Hippocampal formation (tissue), 2 donors: ENCODE results near the gene TNFSF4.
"Not testable (repeated sequence)": the region's sequence is repeated elsewhere in the genome, so short reads cannot be mapped to it uniquely, and the experiment has no call there.

Experiments
- DNase-seq, 2 donors: peaks; one replicate each; lab custom pipeline; 2025; lab: John Stamatoyannopoulos, UW

TNFSF4 gene

DNA sequence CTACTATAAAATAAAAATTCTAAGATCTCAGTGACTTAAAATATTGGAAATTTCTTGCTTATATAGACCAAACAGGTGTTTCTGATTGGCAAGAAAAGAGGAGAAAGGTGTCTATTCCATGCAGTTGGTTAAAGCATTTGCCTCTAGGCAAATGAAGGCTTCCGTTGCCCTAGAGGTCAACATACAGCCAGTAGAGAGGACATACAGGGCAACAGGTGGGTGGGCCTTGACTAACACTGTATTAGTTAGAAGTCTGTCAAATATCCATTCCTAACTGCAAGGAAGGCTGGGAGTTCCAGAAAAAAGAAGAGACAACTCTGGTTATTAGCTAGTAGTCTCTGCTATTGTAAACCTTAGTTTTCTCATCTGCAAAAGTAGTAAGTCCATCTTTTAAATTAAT lies 43.0 kb downstream of the TNFSF4 start:
- no peak for DNase-seq

DNA sequence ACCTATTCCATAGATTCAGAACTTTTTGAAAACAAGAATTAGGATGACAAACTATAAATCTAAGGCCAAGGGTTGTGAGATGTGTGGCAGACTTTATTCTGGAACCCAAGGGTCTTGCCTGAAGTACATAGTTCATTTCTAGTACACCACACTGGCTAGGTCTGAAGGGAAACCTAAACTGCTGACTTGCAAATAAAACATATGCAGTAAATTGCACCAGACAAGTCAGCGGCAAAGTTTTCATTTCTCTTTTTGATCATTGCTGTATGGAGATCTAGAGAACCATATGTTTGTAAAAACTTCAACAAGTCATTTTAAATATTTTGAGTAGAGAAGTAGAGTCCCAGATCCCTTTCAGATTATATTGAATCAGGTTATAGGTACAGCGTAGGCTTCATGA lies 43.9 kb downstream of the TNFSF4 start:
- no peak for DNase-seq

DNA sequence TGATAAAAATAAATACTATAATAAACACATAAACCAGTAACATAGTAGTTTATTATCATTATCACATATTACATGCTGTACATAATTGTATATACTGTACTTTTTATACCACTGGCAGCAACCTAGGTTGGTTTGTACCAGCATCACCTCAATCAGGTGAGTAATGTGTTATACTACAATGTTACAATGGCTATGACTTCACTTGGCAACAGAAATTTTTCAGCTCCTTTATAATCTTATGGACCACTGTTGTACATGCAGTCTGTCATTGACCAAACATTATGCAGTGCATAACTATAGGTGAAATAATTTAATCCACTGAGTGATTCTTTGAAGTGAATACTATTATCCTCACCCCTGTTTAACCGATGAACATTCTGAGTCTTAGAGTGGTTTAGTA lies 44.5 kb downstream of the TNFSF4 start:
- no peak for DNase-seq

DNA sequence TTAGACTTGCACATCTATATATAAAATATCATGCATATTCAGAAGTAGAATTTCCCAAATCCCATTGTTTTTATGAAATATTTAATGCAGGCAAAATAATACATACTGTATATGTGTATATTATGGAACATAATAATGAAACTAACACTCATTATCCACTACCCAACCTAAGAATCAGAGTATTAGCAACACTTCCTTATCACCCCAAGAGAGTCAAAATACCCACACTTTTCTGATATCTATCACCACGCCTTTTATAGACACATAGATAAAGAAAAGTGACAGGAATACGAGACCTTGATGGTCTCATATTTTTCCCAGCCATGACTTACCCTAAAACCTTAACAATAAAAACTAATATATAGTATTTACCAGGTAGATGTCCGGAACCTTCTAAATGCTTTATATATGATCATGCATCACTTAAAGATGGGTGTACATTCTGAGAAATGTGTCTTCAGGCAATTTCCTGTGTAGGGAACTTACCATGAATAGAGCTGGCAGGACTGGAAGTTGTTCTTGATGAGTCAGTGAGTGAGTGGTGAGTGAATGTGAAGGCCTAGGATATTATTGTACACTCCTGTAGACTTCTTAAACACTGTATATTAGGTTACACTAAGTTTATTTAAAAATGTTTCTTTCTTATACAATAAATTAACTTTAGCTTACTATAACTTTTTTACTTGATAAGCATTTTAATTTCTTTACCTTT lies 45.5 kb downstream of the TNFSF4 start:
- no peak for DNase-seq

DNA sequence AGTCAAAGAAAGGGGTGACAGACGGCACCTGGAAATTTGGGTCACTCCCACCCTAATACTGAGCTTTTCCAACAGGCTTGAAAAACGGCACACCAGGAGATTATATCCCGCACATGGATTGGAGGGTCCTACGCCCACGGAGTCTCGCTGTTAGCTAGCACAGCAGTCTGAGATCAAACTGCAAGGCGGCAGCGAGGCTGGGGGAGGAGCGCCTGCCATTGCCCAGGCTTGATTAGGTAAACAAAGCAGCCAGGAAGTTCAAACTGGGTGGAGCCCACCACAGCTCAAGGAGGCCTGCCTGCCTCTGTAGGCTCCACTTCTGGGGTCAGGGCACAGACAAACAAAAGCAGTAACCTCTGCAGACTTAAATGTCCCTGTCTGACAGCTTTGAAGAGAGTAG lies 53.2 kb downstream of the TNFSF4 start:
- not testable (repeated sequence) for DNase-seq

DNA sequence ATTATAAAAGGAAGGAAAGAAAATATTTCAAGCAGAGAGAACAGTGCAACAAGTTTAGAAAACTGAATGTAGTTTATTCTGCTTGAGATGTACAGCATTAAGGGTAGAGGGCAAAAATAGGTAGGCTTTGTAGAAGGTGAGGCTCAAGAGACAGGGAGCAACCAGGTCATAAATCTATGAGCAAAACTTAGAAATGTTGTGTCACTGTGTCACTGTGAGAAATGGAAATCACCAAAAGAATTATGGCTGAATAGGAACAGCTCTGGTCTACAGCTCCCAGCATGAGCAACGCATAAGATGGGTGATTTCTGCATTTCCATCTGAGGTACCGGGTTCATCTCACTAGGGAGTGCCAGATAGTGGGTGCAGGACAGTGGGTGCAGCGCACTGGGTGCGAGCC lies 53.6 kb downstream of the TNFSF4 start:
- no peak for DNase-seq

DNA sequence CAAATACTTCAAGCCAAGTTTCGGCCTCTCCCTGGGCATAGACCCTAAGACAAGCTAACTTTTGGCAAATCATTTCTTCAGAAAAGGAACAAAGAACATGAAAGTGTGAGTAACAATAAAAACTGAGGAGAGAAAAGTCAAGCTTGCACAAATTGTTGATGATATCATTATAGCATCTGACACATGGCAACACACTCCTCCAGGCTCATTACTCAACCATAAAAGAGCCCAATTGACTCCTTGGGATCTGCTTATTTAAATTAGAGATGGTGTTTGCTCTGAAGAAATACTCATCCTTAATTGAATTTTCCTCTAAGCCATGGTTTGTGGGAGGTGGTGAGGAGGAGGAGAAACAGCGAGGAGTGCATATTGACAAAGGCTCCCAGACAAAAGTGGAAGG lies 54.5 kb downstream of the TNFSF4 start:
- DNase-seq, result no peak

DNA sequence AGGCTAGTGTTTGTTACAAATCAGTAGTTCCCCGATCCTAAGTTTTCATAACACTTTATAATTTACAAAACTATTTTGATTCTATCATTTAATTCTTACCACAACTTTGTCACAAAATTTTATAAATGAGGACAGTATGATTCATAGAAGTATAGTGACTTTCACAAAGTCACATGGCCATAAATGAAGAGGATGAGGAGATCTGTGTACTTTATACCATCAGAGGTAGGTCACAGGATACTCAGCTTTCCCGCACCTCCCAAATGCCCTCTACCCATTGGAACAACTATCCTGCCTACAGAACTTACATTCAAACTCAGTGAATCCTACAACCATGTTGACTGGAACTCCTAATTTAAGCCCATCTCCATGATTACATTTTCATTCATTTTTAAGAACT lies 56.3 kb downstream of the TNFSF4 start:
- DNase-seq, result no peak

DNA sequence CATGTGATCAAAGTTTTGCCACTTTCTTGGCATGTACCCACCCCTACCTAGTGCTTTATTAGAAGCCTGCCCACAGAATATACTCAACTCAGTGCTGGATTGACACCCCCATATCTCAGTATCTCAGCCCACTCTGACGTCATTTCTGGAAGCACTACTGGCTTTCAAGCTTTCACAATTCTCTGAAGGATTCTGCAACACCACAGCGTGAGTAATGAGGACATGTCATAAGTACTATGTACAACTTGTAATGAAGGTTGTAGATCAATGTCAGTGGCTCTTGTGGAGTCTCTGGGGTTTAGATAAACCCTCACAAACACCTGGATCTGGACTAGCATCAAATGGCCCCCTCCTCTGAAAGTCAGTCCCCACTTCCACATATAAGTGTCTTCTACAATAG lies 57.2 kb downstream of the TNFSF4 start:
- no peak for DNase-seq

DNA sequence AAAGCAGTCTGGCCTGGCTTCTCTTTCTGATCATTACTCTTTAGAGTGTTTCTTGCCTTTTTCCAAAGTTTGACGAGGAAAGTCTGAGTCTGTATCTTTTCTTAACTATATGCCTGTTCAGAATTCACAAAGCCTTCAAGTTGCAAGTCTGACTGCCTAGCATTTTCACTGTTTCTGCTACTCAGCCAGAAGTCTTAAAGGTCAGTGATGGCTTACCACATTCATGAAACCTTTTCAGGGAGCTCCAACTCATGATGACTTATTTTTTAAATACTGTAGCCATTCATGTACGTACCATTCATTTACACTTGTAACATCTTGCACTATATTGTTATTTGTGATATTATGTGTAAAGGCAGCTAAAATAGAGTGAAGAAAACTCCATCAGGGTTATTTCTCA lies 58.2 kb downstream of the TNFSF4 start:
- DNase-seq, result no peak

DNA sequence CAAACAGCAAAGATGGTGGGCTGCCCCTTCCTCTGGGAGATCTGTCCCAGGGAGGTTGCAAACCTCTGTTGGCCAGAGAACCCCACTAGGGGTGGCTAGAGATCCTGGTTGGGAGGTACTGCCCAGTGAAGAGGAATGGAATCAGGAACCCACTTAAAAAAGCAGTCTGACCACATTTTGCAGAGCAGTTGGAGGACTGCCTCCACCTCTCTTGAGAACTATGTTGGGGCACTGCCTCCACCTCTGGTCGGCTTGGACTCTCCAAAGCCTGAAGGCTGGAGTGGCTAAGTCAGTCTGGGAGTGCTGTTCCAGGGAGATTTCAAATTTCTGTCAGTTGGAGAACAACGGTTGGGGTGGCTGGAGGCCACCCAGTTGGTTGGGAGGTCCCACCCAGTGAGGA lies 58.6 kb downstream of the TNFSF4 start:
- DNase-seq, result no peak

DNA sequence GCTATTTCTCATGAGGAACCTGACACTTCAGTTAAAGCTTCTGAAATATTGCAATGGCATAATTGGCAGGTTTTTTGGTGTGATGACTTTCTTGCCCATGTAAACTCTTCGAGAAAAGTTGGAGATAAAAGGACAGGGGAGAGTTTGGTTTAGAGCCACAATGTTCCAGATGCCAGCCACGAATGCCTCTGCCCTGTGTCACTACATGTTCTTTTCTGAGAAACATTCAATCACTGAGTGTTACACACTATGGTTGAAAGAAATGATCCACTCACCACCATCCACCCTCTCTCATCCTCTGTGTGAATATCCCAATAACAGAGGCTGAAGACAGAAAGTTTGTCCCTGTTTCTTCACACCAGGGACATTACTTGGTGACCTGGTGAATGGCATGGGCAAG lies 66.4 kb downstream of the TNFSF4 start:
- DNase-seq, result no peak

DNA sequence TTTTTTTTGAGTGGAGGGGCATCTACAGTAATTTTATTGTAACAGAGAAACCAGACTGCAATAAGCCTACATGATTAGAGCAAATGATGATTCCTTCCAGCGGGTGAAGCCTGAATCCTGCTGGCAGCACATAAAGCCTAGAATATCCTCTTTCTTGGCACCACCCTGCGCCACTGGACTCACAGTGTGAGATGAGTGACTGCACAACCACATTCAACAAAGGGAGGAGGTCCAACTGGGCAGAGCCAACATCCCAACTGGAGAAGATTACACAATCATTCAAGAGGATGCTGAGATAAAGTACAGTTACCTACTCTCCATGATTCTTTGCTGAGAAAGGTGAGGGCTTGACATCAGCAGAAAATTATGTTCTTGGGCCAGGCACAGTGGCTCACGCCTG lies 67.4 kb downstream of the TNFSF4 start:
- no peak for DNase-seq

DNA sequence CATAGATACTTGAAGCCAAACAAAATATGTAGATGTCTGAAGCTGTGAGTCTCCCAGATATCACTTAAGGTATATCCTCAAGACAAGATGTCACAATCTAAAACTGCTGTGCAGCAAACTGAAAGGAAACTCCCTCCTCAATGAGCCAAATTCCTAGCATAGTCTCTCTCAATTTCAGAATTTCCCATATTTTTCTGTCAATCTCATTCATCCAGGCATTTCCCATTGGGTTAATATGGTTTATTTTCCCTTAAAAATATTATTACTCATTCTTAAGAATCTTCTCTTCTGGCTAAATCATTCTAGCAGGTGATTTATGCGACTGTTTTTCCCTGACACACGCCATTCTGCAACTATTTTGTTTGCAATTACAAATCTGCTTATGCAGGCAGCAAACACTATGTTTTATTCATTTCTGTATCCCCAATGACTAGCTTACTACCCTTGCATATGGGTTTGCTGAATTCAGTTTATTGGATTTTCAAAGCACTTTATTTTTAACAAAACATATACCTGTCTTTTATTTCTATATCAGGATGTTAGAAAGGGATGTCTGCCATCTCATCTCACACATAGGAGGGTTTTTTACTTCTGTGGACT lies 69.9 kb downstream of the TNFSF4 start:
- DNase-seq, result no peak

DNA sequence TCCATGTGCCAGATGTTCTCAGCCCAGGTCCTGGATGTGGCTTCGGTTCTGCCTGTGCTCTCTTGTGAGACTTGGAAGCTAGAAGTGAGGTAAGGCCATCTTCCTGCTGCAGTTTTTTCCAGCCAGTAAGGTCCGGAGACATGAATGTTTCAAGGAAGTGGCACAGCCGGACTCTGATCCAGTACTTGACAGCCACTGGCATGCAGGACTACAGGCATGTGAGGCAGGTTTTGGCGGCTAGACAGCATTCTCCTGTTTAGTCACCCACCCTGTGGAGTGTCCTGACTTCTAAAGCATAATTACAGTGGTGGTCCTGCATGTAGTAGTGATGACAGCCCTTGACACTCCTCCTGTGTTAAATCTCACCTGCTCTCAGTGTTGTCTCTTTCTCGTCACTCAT lies 72.3 kb downstream of the TNFSF4 start:
- no peak for DNase-seq

DNA sequence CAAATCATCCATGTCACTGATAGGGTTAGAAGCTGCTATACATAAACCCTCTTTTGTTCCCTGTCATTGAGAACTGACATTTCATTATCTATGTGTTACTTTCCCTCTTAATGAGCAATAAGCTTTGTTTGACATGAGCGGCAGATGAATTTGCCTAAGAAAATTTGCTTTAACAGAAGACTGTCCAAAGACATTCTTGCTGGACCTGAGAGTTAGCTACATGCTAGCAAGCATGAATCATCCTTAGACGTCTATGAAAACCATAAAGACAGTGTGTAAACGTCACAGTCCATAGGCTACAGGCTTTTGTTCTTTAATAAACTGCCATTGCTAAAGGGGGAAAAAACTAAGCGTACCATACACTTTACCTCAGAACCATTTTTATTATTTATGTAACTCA lies 73.1 kb downstream of the TNFSF4 start:
- no peak for DNase-seq
